Transverse colon (tissue), 4 donors: ENCODE data around the gene ECHDC3. TPM values are rescaled to one million over a fixed set of nuclear protein-coding genes. Genes with fewer than 3 reads are reported as not detected.

Source experiments
- DNase-seq: peaks from one replicate; pipeline ENCODE4 v3.0.0-alpha.2; 2019
- H3K27ac ChIP-seq, 4 donors: fragments of 200-600 bp; sonication (generic); 2 replicates each; pipeline ENCODE4 v1.5.1; 2016 to 2018; ENCODE audit warnings: inconsistent platforms in 4 of 4
- H3K27me3 ChIP-seq: fragments of 200-600 bp; sonication (generic); 2 replicates; pipeline ENCODE4 v1.5.1; 2017; ENCODE audit warnings: inconsistent platforms
- H3K36me3 ChIP-seq, 4 donors: fragments of 200-600 bp; sonication (generic); 2 replicates each; pipeline ENCODE4 v1.5.1; 2017 to 2019; ENCODE audit warnings: inconsistent platforms in 4 of 4
- H3K4me1 ChIP-seq, 4 donors: fragments of 200-600 bp; sonication (generic); 2 replicates each; pipeline ENCODE4 v1.5.1; 2017 to 2020; ENCODE audit warnings: inconsistent platforms in 4 of 4
- H3K4me3 ChIP-seq, 4 donors: fragments of 200-600 bp; sonication (generic); 1 replicate in 1 of 4; 2 replicates in 3 of 4; pipeline versions ENCODE4 v1.5.1 to v1.6.1; 2017 to 2019; ENCODE audit warnings: inconsistent platforms in 4 of 4
- H3K9me3 ChIP-seq, 2 donors: fragments of 200-600 bp; sonication (generic); 2 replicates each; pipeline ENCODE4 v1.5.1; 2017 to 2019; ENCODE audit warnings: inconsistent platforms in 2 of 2
- EP300 ChIP-seq: sonication (generic); formaldehyde crosslinking; IDR thresholded peaks from one replicate; pipeline ENCODE4 v1.6.1; 2017; ENCODE audit warnings: antibody characterized with exemption, low read depth
- POLR2A ChIP-seq: fragments of 450-650 bp; IDR thresholded peaks from one replicate; pipeline ENCODE4 v1.6.1; 2016; ENCODE audit warnings: antibody characterized with exemption, mild to moderate bottlenecking, moderate library complexity
- POLR2AphosphoS5 ChIP-seq, 3 donors: sonication (generic); formaldehyde crosslinking; IDR thresholded peaks; one replicate each; pipeline ENCODE4 v1.6.1; 2016; ENCODE audit warnings: antibody characterized with exemption in 3 of 3
- WGBS, 2 donors: methylation state at CpG; one replicate each; pipeline ENCODE4 v1.1.5; 2018; ENCODE audit warnings: low coverage in 1 of 2; 5-methylcytosine and 5-hydroxymethylcytosine counted together
- in situ Hi-C, 4 donors: fragments of 200-750 bp; cut with MboI; loops; one replicate each; pipeline versions ENCODE4 v1.15.0 to v1.15.1; 2017; ENCODE audit warnings: low sequenced_read_pairs in 3 of 4, low pct_ligation_motif_present in 1 of 4, low pct_unique_long_range_greater_than_20kb in 1 of 4
- intact Hi-C: fragments of 100-400 bp; cut with DNase I; formaldehyde crosslinking; loops from one replicate; pipeline ENCODE4 v1.15.1; 2023; ENCODE audit warnings: low total_unique reads
- total RNA-seq, 4 donors: library from RNA; depleted of rRNA; stranded (reverse); fragments of >200 nt; gene quantifications; one replicate each; pipeline ENCODE4 v1.1.0, GENCODE V29; 2016
- TF ChIP-seq, protein P1 (sequence below), 5 experiments: fragments of 200-600 bp in 3 of 5; fragments of 450-650 bp in 2 of 5; sonication (generic) in 3 of 5; IDR thresholded peaks; 1 replicate in 2 of 5; 2 replicates in 3 of 5; pipeline ENCODE4 v1.5.1; 2016 to 2017; ENCODE audit warnings: antibody characterized with exemption in 5 of 5, inconsistent platforms in 3 of 5, mild to moderate bottlenecking in 2 of 5, moderate library complexity in 1 of 5

Gene ECHDC3
- total RNA-seq, 4 donors from 2014 or later: 0.75 to 5.7 (median 4.0) TPM

DNA sequence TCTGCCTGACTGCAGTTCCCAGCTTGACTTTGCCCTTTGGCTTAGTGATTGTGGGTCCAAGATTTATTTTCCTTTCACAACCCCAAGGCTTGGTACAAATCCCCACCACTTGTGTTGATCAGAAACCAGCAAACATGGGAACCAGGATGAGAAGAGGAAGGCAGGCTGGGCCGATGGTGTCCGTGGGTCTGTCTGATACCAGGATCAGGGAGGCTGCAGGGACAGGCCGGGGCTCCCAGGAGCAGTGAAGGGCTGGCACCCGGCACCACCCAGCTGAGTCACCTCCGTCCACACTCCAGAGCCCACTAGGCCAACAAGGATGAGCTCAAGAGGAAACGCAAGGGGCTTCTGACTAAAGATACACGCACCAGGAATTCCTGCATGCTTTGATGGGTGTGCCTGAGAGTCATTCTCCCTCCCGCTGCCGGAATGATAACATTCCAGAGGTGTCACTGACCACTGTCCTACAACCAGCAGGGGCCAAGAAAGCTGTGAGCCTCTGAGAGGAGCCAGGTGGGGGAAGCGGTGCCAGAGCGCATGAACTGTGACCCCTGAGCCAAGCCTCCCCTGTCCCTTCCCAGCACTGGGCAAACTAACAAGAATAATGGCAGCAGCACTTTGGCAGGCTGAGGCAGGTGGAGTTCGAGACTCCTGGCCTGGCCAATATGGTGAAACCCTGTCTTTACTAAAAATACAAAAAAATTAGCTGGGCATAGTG, 51.7 kb downstream of the ECHDC3 start:
- no peak for DNase-seq
- Histone ChIP-seq H3K9me3 (no peaks in the 10 kb centered on the region), H3K4me3 (no peak overlapping the region), H3K4me1 (no peaks in the 10 kb centered on the region), H3K27ac (no peak overlapping the region), H3K27me3 (no peaks in the 10 kb centered on the region), H3K36me3 (no peaks in the 10 kb centered on the region)
- intact Hi-C loops: no loop called here
- in situ Hi-C loops: loop anchor here in 2 of 4 donors (10.0 to 25.0 kb wide), 2 partner anchors 191 to 193 kb away; no protein-coding TSS in a partner anchor
- TF ChIP-seq POLR2AphosphoS5 (IDR thresholded peaks at IDR 0.05) (no peak), EP300 (no peak), POLR2A (no peak)
- TF ChIP-seq, protein P1, sequence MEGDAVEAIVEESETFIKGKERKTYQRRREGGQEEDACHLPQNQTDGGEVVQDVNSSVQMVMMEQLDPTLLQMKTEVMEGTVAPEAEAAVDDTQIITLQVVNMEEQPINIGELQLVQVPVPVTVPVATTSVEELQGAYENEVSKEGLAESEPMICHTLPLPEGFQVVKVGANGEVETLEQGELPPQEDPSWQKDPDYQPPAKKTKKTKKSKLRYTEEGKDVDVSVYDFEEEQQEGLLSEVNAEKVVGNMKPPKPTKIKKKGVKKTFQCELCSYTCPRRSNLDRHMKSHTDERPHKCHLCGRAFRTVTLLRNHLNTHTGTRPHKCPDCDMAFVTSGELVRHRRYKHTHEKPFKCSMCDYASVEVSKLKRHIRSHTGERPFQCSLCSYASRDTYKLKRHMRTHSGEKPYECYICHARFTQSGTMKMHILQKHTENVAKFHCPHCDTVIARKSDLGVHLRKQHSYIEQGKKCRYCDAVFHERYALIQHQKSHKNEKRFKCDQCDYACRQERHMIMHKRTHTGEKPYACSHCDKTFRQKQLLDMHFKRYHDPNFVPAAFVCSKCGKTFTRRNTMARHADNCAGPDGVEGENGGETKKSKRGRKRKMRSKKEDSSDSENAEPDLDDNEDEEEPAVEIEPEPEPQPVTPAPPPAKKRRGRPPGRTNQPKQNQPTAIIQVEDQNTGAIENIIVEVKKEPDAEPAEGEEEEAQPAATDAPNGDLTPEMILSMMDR (IDR thresholded peaks at IDR 0.05): no peak
- WGBS, 2 donors: 90 to 91% methylated on average over 8 to 12 of the region's 12 CpGs

DNA sequence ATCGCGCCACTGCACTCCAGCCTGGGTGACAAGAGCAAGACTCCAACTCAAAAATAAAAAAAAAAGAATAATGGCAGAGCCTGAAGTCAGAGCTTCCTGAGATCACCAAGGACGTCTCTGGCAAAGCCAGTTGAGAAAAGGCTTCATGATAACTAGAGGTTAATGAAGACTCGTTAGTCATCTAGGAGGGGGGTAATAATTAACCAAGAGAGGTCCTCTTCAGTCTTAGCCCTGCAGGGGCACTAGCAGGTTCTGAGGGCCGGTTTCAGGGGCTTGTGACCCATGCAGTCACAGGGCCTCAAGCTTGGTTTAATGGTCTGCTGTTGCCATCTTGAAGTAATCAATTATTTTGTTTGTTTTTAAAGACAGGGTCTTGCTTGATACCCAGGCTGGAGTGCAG, 52.4 kb downstream of the ECHDC3 start:
- DNase-seq: no peak
- H3K27ac ChIP-seq: no peak overlapping the region
- no peaks in the 10 kb centered on the region for H3K9me3 ChIP-seq
- 77 to 88% methylated on average over 3 to 5 of the region's 5 CpGs for WGBS, 2 donors
- no peaks in the 10 kb centered on the region for H3K27me3 ChIP-seq
- intact Hi-C loops: no loop called here
- H3K4me1 ChIP-seq: no peaks in the 10 kb centered on the region
- H3K4me3 ChIP-seq: no peak overlapping the region
- no peaks in the 10 kb centered on the region for H3K36me3 ChIP-seq
- in situ Hi-C loops: loop anchor here in 2 of 4 donors (10.0 to 25.0 kb wide), 2 partner anchors 190 to 193 kb away; no protein-coding TSS in a partner anchor
- no peak for TF ChIP-seq POLR2A
- no peak for TF ChIP-seq EP300
- TF ChIP-seq, protein P1 (IDR thresholded peaks at IDR 0.05): no peak
- no peak for TF ChIP-seq POLR2AphosphoS5 (IDR thresholded peaks at IDR 0.05)

DNA sequence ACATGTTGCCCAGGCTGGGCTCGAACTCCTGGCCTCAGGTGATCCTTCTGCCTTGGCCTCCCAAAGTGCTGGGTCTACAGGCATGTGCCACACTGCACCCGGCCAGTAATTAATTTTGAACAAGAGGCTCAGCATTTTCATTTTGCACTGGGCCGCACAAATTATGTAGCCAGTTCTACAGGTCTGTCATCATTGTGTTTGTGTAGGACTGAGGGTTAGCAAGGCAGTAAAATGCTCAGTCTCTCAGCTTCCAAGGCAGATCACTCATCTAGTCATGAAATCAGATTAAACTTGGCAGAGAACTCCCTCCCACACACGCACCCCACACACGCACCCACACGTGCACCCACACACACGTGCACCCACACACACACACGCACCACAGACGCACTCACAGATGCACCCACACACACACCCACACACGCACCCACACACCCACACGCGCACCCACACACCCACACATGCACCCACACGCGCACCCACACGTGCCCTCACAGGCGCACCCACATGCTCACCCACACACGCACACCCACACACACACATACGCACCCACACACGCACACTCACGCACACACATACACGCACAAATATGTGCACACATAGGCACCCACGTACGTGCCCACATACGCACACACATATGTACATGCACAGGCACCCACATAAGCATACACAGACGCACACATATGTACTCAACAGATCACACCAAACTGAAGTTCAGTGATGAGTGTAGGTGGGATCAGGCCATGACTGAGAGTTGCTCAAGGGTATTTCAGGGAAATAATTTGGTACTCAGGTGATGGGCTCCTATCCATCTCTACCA, 53.1 kb downstream of the ECHDC3 start:
- in situ Hi-C loops: loop anchor here in 2 of 4 donors (10.0 to 25.0 kb wide), 2 partner anchors 189 to 192 kb away; no protein-coding TSS in a partner anchor
- WGBS, 2 donors: 75 to 91% methylated on average over 2 to 25 of the region's 25 CpGs
- intact Hi-C loops: no loop called here
- TF ChIP-seq POLR2A (no peak), EP300 (no peak), POLR2AphosphoS5 (IDR thresholded peaks at IDR 0.05) (no peak)
- TF ChIP-seq, protein P1 (IDR thresholded peaks at IDR 0.05): no peak
- H3K4me3 ChIP-seq: no peak overlapping the region
- DNase-seq: no peak
- H3K27ac ChIP-seq: no peak overlapping the region
- H3K27me3 ChIP-seq: no peaks in the 10 kb centered on the region
- H3K36me3 ChIP-seq: no peaks in the 10 kb centered on the region
- H3K9me3 ChIP-seq: no peaks in the 10 kb centered on the region
- H3K4me1 ChIP-seq: no peaks in the 10 kb centered on the region

DNA sequence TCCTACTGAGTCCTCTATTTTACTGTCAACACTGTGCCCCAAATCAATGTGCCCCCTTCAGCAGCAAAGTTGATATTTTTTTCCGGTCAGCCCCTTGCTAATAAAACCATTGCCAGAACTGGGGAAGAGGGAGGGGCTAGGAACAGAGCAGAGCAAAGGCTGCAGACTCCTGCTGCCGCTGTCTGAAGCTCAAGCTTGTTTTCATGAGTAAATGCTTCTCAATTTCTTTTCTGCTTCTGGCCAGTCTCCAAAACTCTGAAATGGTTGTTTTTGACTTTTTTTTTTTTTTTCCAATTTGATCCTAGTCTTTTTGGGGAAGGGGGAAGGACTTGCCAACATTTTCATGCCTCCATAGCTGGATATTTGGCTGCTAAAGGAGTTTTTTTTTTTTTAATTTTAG, 54.3 kb downstream of the ECHDC3 start:
- Histone ChIP-seq H3K27me3 (no peaks in the 10 kb centered on the region), H3K9me3 (no peaks in the 10 kb centered on the region), H3K4me3 (no peak overlapping the region), H3K36me3 (no peaks in the 10 kb centered on the region), H3K27ac (no peak overlapping the region), H3K4me1 (no peaks in the 10 kb centered on the region)
- no peak for TF ChIP-seq POLR2A
- DNase-seq: no peak
- intact Hi-C loops (no loop called here), in situ Hi-C loops (loop anchor here in 2 of 4 donors (10.0 to 25.0 kb wide), 2 partner anchors 188 to 191 kb away; no protein-coding TSS in a partner anchor)
- WGBS, 2 donors: 87% methylated on average over 2 of the region's 2 CpGs; no CpG with 5 or more reads in 1 of the 2 donors
